ENCODE measurements around the gene STRBP. TPM values are rescaled to one million over a fixed set of nuclear protein-coding genes. Genes with fewer than 3 reads are reported as not detected.

STRBP gene
- total RNA-seq, 1 donor from 2014 or later: 58.9 TPM

DNA sequence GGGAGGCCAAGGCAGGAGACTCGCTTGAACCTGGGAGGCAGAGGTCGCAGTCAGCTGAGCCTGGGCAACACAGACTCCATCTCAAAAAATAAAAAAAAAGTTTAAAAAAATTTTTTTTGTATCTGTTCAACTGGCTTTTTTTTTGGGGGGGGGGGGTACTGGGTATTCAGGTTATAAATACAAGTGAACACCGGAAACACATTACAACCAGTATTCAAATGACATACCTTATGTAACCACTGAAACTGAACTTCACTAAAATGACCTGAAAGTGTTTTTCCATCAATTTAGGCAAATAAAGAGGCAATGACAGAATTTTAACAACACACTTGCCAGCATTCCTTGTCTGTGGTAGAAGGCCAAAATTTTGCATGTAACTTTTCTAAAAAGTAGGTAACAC, 33.5 kb downstream of the STRBP start:
- no peaks in the 10 kb centered on the region for H3K36me3 Mint-ChIP-seq (ENCODE audit: low read depth)
- no peak overlapping the region for H3K27ac Mint-ChIP-seq (ENCODE audit: unreplicated experiment)

DNA sequence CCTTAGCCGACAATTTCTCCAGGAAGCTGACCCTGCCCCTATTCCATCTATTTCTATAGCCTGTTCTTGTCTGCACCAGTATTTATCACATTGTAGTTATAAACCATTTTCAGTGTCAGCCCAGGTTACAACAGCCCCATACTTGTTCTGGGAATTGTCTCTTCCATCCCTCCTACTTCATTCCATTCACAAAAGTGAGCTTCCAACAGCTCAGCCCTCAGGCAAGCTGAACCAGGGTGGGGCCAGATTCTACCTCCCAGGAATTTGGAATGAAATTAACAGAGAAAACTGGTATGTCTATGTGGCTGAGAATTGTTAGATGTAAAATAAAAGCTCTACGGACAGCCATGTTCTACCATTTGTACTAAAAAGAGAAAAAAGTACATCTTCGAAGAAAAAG, 36.1 kb downstream of the STRBP start:
- Mint-ChIP-seq H3K4me3 (no peak overlapping the region), H3K27ac (ENCODE audit: unreplicated experiment) (no peak overlapping the region), H3K36me3 (ENCODE audit: low read depth) (no peaks in the 10 kb centered on the region), H3K9me3 (no peaks in the 10 kb centered on the region), H3K4me1 (peaks cover 8% of the 10 kb centered on the region), H3K27me3 (ENCODE audit: low read depth) (no peaks in the 10 kb centered on the region)
- no peak for DNase-seq (ENCODE audit: low read depth, low spot score)
- TF ChIP-seq, protein P1, sequence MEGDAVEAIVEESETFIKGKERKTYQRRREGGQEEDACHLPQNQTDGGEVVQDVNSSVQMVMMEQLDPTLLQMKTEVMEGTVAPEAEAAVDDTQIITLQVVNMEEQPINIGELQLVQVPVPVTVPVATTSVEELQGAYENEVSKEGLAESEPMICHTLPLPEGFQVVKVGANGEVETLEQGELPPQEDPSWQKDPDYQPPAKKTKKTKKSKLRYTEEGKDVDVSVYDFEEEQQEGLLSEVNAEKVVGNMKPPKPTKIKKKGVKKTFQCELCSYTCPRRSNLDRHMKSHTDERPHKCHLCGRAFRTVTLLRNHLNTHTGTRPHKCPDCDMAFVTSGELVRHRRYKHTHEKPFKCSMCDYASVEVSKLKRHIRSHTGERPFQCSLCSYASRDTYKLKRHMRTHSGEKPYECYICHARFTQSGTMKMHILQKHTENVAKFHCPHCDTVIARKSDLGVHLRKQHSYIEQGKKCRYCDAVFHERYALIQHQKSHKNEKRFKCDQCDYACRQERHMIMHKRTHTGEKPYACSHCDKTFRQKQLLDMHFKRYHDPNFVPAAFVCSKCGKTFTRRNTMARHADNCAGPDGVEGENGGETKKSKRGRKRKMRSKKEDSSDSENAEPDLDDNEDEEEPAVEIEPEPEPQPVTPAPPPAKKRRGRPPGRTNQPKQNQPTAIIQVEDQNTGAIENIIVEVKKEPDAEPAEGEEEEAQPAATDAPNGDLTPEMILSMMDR (conservative IDR thresholded peaks at IDR 0.05): no peak

More for the DNA sequence above, 33.5 kb downstream of the STRBP start:
- no peaks in the 10 kb centered on the region for H3K9me3 Mint-ChIP-seq
- TF ChIP-seq, protein P1 (conservative IDR thresholded peaks at IDR 0.05): no peak
- DNase-seq (ENCODE audit: low read depth, low spot score): no peak
- peaks cover 19% of the 10 kb centered on the region for H3K4me1 Mint-ChIP-seq
- no peak overlapping the region for H3K4me3 Mint-ChIP-seq
- no peaks in the 10 kb centered on the region for H3K27me3 Mint-ChIP-seq (ENCODE audit: low read depth)

DNA sequence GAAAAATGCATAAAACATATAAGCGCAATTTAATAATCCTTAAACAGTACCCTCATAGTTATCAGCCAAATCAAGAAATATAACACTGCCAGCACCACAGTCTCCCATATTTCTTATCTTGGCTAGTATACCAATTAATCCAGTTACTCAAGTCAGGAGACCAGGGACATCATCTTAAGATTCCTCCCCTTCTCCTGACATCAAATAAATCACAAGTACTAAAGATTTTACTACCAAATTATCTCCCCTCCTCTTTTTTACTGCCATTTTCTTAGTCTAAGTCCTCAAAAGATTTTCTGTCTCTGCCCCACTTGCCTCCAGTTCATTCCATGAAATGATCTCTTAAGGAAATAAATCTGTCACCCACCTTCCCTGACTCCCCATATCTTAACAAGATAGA, 37.0 kb downstream of the STRBP start:
- no peak for DNase-seq (ENCODE audit: low read depth, low spot score)
- Mint-ChIP-seq H3K4me3 (no peak overlapping the region), H3K27me3 (ENCODE audit: low read depth) (no peaks in the 10 kb centered on the region), H3K27ac (ENCODE audit: unreplicated experiment) (no peak overlapping the region), H3K36me3 (ENCODE audit: low read depth) (no peaks in the 10 kb centered on the region), H3K4me1 (peaks cover 8% of the 10 kb centered on the region), H3K9me3 (no peaks in the 10 kb centered on the region)
- TF ChIP-seq, protein P1 (conservative IDR thresholded peaks at IDR 0.05): no peak

DNA sequence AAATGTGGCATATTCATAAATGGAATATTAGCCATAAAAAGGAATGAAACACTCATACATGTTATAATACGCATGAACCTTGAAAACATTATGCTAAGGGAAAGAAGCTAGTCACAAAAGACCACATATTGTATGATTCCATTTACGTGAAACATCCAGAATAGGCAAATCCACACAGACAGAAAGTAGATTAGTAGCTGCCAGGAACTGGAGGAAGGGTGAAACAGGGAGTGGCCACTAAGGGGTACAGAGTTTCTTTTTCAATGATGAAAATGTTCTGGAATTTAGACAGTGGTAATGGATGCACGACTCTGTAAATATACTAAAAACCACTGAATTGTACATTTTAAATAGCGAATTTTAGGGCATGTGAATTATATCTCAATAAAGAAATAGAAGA, 39.4 kb downstream of the STRBP start:
- Mint-ChIP-seq H3K27ac (ENCODE audit: unreplicated experiment) (no peak overlapping the region), H3K36me3 (ENCODE audit: low read depth) (no peaks in the 10 kb centered on the region), H3K4me1 (no peaks in the 10 kb centered on the region), H3K9me3 (no peaks in the 10 kb centered on the region), H3K4me3 (no peak overlapping the region), H3K27me3 (ENCODE audit: low read depth) (no peaks in the 10 kb centered on the region)
- TF ChIP-seq, protein P1 (conservative IDR thresholded peaks at IDR 0.05): no peak
- no peak for DNase-seq (ENCODE audit: low read depth, low spot score)

DNA sequence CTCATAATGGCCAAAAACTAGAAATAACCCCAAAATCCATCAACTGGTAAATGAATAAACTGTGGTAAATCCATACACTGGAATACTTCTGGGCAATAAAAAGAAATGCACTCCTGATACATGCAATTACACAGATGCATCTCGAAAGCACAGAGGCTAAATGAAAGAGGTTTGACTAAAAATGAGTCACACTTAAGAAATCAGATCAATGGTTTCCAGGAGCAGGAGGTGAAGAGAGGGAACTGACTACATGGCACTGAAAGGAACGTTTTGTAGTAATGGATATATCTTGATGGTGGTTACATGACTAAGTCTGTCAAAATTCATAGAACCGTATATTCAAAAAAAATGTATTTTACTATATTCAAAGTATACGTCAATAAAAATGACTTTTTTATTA, 42.4 kb downstream of the STRBP start:
- H3K36me3 Mint-ChIP-seq (ENCODE audit: low read depth): no peaks in the 10 kb centered on the region
- no peaks in the 10 kb centered on the region for H3K27me3 Mint-ChIP-seq (ENCODE audit: low read depth)
- H3K4me3 Mint-ChIP-seq: no peak overlapping the region
- H3K27ac Mint-ChIP-seq (ENCODE audit: unreplicated experiment): no peak overlapping the region
- DNase-seq (ENCODE audit: low read depth, low spot score): no peak
- H3K4me1 Mint-ChIP-seq: no peaks in the 10 kb centered on the region
- TF ChIP-seq, protein P1 (conservative IDR thresholded peaks at IDR 0.05): no peak
- H3K9me3 Mint-ChIP-seq: no peaks in the 10 kb centered on the region

DNA sequence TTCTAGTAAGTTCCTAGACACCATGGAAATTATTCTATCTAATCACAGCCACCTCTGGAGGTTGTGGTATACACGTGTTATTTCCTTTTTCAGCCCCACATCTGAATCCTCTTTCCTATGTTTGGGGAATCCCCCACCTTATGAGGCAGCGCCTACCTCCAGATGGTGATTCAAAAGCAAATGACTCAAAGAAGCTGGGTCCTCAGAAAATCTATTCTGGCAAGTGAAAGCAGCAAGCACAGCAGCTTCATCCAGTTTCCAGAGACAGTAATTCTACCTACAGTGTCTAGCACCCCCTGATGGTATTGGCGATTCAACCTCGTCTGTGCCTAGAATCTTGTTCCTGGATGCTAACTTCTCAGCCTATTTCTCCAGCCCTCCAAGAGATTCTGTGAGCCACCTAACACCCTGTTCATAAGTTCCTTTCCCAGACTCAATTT, 43.0 kb downstream of the STRBP start:
- Mint-ChIP-seq H3K36me3 (ENCODE audit: low read depth) (no peaks in the 10 kb centered on the region), H3K27ac (ENCODE audit: unreplicated experiment) (no peak overlapping the region), H3K4me1 (no peaks in the 10 kb centered on the region), H3K9me3 (no peaks in the 10 kb centered on the region), H3K4me3 (no peak overlapping the region), H3K27me3 (ENCODE audit: low read depth) (no peaks in the 10 kb centered on the region)
- TF ChIP-seq, protein P1 (conservative IDR thresholded peaks at IDR 0.05): peak; percentile 53
- no peak for DNase-seq (ENCODE audit: low read depth, low spot score)

Measured in neural crest cell (in vitro differentiated cells).